OCI-M1 (cell line): ENCODE measurements around the gene MLC1.

Experiments used
- DNase-seq: peaks from one replicate; lab custom pipeline; 2025; lab: John Stamatoyannopoulos, UW

Gene MLC1

DNA sequence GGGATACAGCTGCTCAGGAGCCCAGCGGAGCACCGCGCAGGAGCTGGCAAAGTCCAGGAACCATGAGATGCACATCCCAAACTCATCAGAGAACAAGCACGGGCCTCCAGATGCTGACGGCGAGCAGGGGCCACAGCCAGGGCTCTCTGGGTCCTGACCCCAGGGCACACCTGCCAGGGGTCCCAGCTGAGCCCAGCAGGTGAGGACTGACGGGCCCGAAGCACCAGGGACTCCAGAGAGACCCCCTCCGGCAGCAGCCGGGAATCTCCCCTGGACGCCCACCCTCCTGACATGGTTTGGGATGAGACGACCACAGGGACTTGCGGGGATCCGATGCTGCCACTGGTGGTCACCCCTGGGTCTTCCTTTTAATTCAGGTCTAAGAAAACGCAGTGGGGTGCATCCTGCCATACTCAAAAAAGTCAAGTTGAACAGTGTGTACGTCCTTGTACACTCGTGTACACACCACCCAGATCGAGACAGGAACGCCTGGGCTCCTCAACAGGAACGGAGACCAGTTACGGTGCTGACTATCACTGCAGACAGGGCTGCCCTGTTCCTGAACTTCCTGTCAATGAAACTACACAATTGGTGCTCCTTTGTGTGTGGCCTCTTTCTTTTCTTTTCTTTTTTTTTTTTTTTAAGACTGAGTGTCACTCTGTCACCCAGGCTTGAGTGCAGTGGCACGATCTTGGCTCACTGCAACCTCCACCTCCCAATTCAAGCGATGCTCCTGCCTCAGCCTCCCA is 49.1 kb downstream of the MLC1 start:
- no peak for DNase-seq

DNA sequence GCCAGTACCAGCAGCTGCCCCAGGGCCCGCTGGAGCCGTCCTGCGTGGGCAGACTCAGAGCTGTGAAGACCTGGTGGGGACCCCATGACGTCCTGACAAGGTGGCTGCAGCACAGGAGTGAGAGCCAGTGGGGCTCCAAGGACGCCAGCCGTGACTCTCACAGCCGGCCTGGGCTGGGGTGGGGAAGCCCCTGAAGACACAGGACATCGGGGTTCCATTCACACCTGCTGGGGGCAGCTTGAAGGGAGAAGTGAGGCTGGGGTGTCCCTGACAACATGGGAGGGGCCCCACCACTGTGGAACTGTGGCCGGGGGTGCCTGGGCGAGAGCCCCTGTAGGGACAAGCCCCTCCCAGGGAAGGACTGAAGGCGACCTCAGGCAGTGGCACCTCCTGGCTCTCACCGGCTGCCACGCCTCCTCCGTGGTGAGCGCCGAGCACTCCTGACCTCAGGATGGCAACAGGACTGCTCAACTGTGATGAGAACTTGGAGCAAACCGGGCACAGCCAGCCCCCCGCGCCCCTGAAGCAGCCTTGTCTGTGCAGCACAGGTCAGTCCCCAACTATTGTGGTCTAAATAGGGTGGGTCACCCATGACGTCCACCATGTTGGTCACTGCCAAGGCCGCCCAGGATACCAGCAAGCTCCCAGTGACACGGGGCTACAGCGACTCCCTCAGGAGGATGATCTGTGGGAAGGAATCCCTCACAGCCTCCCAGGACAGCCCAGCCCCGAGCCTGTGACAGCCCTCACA is 49.9 kb downstream of the MLC1 start:
- no peak for DNase-seq

DNA sequence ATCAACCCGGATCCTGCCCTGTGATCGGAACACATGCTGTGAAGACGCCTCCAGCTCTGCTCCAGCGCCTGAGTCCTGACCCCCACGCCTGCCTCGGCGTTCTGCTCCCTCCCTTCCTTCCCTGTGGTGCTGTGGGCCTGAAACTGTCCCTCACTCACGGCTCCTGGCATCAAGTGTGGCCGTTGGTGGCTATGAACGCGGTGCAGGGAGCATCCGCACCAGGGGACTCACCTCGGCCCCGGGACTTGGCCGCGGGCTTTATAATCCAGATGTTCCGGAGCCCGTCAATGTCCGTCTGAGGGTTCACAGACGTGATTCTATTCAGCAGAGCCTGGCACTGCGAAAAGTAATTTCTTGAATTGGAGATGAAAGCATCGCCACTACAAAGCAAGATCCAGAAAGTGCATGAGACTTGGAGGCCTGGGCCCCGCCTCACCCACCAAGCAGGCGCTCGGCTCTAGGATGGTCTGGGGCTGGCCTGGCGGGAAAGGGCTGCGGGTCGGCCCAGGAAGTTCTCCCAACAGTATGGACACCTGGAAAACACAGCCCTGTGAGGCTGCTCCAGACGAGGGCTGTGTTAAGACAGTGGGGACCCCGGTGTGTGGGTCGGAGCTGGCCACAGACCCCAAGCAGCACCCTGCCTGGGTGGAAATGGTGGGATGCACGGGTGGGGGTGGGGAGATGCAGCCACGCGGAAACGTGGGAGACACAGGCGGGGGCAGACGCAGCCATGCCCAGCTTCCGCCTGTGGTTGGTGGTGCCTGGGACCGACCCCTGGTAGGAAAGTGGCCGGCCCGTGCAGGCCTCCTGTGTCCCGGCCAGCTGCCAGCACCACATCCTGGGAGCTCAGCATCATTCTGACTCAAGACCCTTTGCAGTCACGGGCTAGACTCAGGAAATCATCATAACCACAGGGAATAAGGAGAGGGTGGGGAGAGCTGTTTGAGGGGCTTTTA is 50.8 kb downstream of the MLC1 start:
- no peak for DNase-seq

DNA sequence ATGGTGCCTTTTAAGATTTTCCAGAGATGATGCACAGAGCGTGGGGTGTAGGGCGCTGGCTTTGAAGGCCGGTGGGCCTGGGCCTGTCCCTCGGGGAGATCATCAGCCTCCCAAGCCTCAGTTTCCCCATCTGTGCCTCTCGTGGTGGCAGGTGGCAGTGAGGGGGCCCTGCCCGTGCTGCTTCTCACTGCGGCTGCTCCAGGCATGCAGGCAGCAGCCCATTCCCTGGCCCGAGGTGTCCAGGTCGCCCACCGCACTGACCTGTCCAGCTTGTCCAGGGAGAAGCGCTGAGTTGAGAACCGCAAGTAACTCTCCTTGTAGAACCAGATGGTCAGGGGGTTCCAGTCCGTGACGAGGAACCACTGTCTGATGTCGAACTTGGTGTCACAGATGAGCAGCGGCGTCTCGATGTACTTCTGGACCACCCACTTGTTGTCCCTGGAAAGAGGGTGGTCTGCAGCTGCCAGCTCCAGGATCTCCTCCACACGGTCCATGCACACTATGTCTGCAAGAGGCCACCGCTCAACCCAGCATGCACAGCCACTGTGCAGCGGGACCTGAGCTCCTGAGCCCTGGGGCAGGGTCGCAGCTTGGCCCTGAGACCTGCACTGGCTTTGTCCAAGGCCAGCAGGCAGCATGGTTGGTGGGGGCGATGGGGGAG is 52.2 kb downstream of the MLC1 start:
- no peak for DNase-seq

DNA sequence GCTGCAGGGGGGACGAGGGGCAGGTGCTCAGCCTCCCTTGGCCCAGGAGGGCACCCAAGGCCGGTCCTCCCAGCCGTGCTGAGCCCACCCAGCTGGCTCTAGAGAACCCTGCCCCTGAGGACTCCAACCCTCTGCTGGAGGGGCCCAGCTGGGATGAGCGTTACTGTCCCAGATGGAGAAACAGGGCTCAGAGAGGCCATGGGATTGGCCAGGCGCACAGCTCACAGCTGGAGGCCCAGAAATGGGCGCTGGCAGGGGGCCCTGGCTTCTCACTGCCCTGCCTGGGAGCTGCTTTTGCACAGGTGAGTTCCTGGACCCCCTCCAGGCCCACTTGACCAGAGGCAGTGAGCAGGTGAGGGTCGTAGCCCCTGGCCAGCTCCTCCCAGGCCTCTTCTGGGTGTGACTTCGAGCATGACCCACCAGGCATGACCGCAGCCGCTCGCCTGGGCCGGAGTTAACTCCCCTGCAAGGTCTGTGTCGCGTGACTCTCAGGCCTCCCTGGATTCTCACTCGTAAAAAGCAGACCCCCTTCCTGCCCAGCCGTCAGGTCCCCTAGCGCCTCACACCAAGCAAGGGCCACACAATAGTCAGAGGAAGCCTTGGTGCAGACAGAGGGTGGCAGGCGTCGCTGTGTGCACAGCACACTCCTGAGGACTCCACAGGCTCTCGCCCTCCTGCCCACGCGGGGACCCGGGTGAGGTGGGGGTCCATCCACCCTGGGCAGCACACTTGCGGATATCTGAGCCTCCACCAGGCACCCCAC is 52.9 kb downstream of the MLC1 start:
- DNase-seq = no peak

DNA sequence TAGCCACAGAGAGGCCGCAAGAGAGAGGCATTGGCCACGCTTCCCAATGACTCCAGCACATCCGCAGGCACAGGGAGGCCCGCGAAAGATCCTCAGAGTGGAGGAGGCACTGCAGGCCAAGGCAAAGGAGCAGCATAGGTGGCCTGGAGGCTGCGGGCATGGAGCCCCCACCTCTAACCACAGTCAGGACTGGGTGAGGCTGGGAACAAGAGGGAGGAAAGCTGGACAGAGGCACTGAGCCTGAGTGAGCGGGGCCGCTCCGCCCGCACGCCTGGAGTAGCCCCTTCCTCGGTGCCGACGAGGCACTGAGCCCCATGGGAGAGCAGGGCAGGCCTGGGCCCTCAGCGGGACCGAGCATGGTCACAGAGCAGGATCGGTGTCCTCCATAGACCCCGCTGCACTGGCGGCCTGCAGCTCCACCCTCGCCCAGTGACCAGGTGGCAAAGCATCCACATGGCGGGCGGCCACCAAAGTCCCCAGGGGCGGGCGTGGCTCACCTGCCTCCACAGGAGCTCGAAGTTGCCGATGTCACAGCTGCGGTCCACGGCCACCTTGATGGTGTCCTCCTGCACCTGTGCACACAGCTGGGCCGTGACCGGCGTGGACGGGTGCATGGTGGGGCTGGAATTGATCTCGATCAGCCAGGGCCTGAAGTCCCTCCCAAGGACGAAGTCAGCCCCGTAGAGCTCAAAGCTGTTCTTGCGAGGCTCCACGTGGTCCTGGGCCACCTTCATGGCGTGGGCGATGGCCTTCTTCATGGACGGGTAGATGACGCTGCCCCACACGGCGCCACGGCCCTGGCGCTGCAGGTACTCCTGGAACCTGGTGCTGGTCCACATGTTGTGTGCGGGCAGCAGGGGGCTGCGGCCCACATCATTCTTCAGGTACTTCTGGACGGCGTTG is 53.8 kb downstream of the MLC1 start:
- DNase-seq = no peak

DNA sequence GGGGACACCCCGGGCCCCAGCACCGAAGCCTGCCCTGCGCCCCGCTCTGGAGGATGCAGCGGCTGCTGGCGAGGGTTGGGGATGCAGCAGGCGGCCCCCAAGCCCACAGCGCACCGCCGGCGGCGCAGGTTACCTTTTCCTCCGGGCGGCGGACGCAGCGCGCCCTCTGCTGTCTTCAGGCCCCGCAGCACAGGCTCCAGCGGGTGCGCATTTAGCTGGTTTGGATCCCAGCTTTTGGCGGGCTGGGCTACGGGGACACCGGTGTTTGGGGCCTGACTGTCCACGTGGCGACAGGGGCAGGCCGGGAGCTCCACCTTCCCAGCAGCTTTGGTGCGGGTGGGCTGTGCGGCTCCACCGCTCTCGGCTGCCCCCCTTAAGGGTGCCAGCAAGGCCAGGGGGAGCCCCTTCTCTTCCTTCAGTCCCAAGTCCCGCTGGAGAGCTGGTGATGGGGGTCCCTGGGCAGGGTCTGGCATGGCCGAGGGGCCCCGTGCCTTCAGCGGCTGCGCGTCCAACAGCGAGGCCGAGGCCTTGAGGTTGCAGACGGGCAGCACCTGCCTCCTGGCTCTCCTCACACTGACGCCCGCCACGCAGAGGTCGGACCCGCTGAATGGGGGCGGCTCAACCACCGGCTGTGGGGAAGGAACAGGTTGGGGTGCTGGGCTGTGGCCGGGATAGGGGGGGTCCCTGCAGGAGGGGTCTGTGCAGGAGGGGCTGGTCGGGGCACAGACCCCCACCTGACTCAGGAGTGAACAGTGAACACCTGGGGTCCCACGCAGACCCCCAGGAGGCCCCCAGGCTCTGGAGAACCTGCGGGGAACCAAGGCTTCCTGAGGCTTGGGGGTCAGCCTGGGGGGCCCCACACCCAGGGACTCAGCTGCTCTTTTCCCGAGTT is 54.7 kb downstream of the MLC1 start:
- peak; percentile 74 for DNase-seq

DNA sequence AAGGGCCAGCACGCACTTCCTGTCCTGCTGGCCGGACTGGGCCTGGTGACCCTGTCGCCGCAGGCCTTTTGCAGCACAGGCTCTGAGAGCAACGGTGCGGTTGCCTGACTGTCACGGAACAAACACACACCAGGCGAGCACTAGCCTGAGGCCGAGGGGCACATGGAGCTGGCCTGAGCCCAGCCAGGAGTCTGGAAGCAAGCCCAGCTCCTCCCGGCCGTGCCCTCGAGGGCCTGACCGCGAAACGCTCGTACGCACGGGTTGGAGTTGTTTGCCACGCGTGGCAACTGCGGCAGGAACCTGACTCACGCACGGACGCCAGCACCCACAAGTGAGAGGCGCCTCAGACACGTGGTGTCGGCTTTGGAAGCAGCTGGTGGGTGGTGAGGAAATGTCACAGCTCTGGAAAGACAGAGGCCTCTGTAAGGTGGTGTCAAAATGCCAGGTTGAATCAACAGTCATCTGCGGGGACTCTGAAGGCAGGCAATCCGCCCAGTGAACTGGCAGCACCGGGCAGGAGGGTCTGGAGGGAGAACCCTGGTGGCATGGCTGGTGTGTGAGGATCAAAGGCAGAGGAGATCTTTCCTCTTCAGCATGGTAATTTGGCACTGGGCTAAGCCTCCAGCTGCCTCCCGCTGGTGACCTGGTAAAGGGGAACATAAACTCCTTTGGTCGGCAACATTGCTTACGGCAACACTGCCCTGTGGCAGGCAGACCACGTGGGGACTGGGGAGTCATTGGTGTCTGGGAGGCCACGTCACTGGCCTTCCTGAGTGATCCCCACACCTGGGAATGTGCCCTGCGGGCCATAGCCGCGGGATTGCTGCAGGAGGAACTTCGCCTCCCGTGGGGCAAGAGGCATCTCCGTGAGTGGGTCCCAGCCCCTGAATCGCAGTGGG is 57.3 kb downstream of the MLC1 start:
- no peak for DNase-seq

DNA sequence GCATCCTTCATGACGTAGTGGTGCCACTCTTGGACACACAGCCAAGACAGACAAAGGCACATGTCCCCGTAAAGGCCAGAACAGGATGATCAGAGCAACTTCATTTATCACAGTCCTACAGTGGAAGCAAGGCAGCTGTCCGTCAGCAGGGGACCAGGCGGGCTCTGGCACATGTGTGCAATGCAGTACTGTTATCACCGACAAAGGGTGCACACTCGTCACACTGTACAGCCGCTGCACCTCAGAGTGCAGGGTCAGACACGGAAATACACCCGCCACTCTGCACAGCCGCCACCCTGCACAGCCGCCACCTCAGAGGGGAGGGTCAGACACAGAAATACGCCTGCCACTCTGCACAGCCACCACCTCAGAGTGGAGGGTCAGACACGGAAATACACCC is 59.2 kb downstream of the MLC1 start:
- DNase-seq = no peak

DNA sequence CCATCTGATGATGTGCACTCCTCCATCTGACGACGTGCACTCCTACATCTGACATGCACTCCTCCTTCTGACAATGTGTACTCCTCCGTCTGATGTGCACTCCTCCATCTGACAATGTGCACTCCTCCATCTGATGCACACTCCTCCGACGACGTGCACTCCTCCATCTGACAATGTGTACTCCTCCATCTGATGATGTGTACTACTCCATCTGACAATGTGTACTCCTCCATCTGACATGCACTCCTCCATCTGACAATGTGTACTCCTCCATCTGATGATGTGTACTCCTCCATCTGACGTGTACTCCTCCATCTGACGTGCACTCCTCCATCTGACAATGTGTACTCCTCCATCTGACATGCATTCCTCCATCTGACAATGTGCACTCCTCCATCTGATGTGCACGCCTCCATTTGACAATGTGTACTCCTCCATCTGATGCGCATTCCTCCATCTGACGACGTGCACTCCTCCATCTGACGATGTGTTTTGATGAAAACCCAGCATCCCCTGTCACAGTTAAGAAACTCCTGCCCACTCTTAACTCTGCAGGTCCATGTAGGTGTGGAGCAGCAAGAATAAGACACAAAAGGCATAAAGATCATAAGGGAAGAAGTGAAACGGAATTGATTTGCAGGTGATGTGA is 62.9 kb downstream of the MLC1 start:
- no peak for DNase-seq

DNA sequence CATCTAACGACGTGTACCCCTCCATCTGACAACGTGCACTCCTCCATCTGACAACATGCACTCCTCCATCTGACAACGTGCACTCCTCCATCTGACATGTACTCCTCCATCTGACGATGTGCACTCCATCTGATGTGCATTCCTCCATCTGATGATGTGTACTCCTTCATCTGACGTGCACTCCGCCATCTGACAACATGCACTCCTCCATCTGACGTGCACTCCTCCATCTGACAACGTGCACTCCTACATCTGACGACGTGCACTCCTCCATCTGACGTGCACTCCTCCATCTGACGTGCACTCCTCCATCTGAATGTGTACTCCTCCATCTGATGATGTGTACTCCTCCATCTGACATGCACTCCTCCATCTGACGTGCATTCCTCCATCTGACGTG is 64.6 kb downstream of the MLC1 start:
- DNase-seq = no peak

DNA sequence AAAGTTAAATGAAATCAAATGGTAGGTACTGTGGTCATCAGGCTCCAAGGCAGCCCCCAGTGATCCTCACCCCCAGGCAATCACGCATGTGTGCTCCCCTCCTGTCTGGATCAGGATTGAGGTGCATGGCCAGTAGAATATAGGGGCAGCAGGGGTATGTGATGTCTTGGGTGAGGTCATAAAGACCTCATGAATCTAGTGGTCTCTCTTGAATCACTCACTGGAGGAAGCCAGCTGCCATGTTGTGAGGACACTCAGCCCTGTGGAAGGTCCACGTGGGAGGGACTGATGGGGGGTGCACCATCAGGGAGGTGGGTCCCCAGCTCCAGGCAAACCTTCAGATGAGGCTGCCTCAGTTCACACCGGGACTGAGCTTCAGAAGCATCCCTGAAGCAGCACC is 65.9 kb downstream of the MLC1 start:
- DNase-seq = no peak

DNA sequence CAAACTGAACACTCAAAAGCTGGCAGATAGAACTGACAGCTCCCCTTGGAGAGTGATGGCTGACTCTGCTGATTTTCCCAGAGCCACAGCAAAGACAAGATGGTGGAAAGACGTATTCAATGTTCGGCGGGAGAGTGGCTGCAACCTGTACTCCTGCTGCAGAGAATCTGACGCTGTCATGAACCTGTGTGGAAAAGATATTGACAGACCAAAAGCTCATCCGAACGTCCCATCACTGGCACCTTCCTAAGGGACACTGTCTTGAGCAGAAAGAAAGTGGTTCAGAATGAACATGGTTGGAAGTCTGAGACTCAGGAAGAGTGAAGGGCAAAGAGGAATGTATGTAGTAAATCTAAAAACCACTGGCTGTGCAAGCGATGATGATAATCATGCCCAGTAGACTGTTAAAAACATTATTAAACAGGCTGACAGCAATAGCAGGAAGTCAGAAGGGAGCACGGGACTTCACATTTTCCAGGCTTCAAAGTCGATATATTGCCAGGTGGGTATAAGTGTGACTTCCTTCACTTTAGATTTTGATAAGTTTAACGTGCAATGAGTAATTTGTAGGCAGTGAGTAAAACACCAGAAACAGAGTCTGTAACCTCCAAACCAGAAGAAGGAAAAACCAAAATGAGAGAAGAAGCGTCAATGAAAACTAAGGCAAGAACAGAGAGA is 66.5 kb downstream of the MLC1 start:
- DNase-seq = no peak

DNA sequence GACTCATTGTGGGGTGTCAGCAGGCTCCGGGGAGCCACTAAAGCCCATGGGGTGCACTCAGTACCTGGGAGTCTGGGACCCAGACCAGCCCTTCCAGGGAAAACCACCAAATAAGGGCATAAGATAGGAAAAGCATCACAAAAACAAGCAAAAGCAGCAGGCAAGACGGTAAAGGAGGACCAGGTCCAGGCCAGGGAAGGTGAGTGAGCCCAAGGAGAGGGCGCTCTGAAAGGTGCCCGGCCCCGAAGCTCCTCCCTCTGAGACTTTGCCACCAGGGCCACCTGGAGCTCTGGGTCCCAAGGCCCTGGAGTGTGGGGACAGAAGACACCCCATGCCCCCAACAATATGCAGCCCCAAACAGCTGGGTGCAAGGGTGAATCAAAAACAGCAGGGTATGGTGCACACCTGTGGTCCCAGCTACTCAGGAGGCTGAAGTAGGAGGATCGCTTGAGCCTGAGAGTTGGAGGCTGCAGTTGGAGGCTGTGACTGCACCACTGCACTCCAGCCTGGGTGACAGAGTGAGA is 67.5 kb downstream of the MLC1 start:
- DNase-seq = no peak

DNA sequence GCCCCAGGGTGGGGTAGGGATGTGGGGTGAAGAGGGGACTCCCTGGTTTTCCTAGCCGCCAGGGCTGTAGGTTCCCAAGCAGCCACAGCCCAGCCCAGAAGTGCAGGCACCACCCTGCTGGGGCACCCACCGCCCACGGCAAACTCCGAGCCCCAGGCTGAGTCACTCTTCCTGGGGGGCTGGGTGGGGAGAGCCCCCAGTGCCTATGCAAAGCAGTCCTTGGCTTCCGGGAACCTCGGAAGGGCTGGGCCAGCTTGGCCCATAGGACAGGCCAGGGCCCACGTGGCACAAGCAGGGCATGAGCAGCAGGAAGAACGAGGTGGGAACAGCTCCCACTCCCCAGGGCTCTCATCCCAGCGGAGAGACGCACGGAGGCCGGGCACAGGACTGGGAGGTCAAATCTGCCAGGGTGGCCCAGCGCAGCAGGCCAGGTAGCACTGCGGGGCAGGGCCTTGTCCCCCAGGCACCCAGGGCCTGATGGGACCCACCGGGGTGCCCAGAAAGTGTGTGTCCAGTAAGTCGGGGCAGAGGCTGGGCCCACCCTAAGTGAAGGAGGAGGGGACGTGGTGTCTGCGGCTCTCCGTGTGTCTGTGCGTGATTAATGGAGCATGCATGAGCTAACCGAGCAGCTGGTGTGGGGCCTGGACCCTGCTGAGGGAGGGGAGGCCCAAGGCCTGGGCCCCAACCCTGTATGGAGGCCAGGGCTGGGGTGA is 68.1 kb downstream of the MLC1 start:
- no peak for DNase-seq
